Esophagus squamous epithelium (tissue), 5 donors: ENCODE data around the gene C1orf74. TPM values are rescaled to one million over a fixed set of nuclear protein-coding genes. Genes with fewer than 3 reads are reported as not detected.

ENCODE experiments used
- DNase-seq: peaks from one replicate; lab custom pipeline; 2025; lab: John Stamatoyannopoulos, UW
- H3K27ac ChIP-seq, 4 donors: fragments of 200-600 bp; sonication (generic); one replicate each; pipeline ENCODE4 v1.5.1; 2016 to 2019; ENCODE audit warnings: mild to moderate bottlenecking in 1 of 4
- H3K27me3 ChIP-seq, 4 donors: fragments of 200-600 bp; sonication (generic); 1 replicate in 3 of 4; 2 replicates in 1 of 4; pipeline versions ENCODE4 v1.5.1 to v1.6.0; 2017 to 2021; ENCODE audit warnings: antibody characterized with exemption in 1 of 4
- H3K36me3 ChIP-seq, 3 donors: fragments of 200-600 bp; sonication (generic); one replicate each; pipeline ENCODE4 v1.5.1; 2016 to 2019
- H3K4me1 ChIP-seq, 3 donors: fragments of 200-600 bp; sonication (generic); one replicate each; pipeline ENCODE4 v1.5.1; 2017 to 2019
- H3K4me3 ChIP-seq, 4 donors: fragments of 200-600 bp; sonication (generic); 1 replicate in 3 of 4; 2 replicates in 1 of 4; pipeline ENCODE4 v1.5.1; 2016 to 2019; ENCODE audit warnings: mild to moderate bottlenecking in 2 of 4, moderate library complexity in 1 of 4
- H3K9me3 ChIP-seq, 3 donors: fragments of 200-600 bp; sonication (generic); one replicate each; pipeline ENCODE4 v1.5.1; 2016 to 2019
- POLR2A ChIP-seq, 4 donors: fragments of 450-650 bp; IDR thresholded peaks; one replicate each; pipeline ENCODE4 v1.6.1; 2017; ENCODE audit warnings: antibody characterized with exemption in 4 of 4, mild to moderate bottlenecking in 4 of 4, moderate library complexity in 3 of 4
- WGBS, 2 donors: methylation state at CpG; one replicate each; pipeline ENCODE4 v1.1.5; 2018; 5-methylcytosine and 5-hydroxymethylcytosine counted together
- intact Hi-C: fragments of 100-400 bp; cut with DNase I; formaldehyde crosslinking; loops from one replicate; pipeline ENCODE4 v1.15.0; 2022
- total RNA-seq, 4 donors: library from RNA; depleted of rRNA; stranded (reverse); fragments of >200 nt; gene quantifications; one replicate each; pipeline ENCODE4 v1.1.0, GENCODE V29; 2016
- TF ChIP-seq, protein P1 (sequence below), 6 experiments: fragments of 450-650 bp in 4 of 6; fragments of 200-600 bp in 2 of 6; sonication (generic) in 2 of 6; IDR thresholded peaks; one replicate each; pipeline ENCODE4 v1.5.1; 2016 to 2019; ENCODE audit warnings: antibody characterized with exemption in 6 of 6, mild to moderate bottlenecking in 4 of 6, moderate library complexity in 4 of 6
- donor health status: DM: yes; HTN: yes; CAD: no.

The C1orf74 gene
- total RNA-seq, 4 donors from 2014 or later, result 2.9 to 6.2 (median 4.1) TPM

DNA sequence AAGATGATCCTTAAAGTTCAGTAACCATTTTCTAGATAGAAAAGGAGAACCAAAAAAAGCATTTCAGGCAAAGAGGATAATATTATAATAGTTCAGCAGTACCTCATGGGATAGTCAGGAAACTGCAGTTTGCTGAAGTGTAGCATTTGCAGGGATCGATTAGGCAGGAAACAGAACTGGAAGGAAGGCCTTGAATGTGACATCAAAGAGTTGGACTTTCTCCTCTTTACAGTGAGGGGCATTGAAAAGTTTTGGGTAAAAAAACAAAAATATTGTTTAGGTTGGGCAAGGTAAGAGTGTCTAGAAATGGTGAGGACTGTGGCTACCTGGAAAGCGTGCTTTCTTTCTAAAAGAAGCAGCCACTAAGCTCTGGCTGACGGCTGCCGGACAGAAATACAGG is 29.5 kb upstream of the C1orf74 start:
- DNase-seq, result no peak
- TF ChIP-seq POLR2A (IDR thresholded peaks at IDR 0.05), result no peak
- peaks cover 4 to 45% (median 15%) of the 10 kb centered on the region in 3 donors for H3K4me1 ChIP-seq
- no peaks in the 10 kb centered on the region for H3K27me3 ChIP-seq
- H3K36me3 ChIP-seq, result no peaks in the 10 kb centered on the region
- WGBS, 2 donors, result 79 to 88% methylated on average over 4 of the region's 4 CpGs
- no peaks in the 10 kb centered on the region for H3K9me3 ChIP-seq
- H3K4me3 ChIP-seq, result no peak overlapping the region
- intact Hi-C loops, result no loop called here
- H3K27ac ChIP-seq, result peak overlapping the region in 1 of 4 donors; percentile 94

DNA sequence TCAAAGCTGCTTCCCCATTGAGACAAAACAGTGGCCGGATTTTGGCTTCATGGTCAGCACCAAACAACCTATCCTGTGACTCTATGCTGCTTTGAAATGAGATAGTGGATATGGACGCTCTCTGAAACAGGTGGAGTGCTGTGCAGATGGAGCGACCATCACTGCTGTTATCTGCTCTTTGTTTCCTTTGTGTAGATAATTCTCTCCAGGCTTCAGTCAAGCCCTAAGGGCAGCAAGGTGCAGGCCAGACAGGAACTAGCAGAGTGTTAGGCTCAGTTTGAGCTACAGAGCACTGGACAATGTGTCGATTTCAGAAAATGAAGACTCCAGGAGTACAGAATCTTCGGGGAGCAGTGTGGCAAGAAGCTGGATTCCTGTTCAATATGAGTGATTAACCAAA is 26.4 kb upstream of the C1orf74 start:
- no peaks in the 10 kb centered on the region for H3K36me3 ChIP-seq
- intact Hi-C loops, result no loop called here
- H3K9me3 ChIP-seq, result no peaks in the 10 kb centered on the region
- 89 to 91% methylated on average over 5 of the region's 5 CpGs for WGBS, 2 donors
- peaks cover 0 to 5% (median 0%) of the 10 kb centered on the region in 4 donors for H3K27me3 ChIP-seq
- no peak for DNase-seq
- TF ChIP-seq, protein P1, sequence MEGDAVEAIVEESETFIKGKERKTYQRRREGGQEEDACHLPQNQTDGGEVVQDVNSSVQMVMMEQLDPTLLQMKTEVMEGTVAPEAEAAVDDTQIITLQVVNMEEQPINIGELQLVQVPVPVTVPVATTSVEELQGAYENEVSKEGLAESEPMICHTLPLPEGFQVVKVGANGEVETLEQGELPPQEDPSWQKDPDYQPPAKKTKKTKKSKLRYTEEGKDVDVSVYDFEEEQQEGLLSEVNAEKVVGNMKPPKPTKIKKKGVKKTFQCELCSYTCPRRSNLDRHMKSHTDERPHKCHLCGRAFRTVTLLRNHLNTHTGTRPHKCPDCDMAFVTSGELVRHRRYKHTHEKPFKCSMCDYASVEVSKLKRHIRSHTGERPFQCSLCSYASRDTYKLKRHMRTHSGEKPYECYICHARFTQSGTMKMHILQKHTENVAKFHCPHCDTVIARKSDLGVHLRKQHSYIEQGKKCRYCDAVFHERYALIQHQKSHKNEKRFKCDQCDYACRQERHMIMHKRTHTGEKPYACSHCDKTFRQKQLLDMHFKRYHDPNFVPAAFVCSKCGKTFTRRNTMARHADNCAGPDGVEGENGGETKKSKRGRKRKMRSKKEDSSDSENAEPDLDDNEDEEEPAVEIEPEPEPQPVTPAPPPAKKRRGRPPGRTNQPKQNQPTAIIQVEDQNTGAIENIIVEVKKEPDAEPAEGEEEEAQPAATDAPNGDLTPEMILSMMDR (IDR thresholded peaks at IDR 0.05), result no peak
- TF ChIP-seq POLR2A (IDR thresholded peaks at IDR 0.05), result no peak
- H3K4me3 ChIP-seq, result no peak overlapping the region
- H3K27ac ChIP-seq, result no peak overlapping the region
- peaks cover 0 to 58% (median 25%) of the 10 kb centered on the region in 3 donors for H3K4me1 ChIP-seq

DNA sequence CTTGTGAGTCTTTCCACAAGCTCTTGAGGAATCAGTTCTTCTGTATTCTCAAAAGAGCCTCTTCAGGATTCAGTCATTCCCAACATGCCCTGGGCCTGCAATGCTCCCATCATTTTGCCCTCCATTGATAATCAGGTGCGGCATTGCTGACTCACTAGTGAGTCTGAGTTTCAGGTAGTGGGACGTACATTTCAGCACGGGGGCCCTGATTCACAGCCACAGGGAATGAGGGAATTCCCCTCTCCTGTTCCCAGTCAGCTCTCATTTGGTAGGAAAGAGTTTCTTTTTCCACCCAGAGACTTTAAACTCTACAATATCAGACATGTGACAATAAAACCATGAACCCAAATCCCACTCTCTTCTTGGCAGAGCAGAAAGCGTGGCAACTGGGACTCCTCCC is 25.3 kb upstream of the C1orf74 start:
- TF ChIP-seq, protein P1 (IDR thresholded peaks at IDR 0.05), result no peak
- no peak for TF ChIP-seq POLR2A (IDR thresholded peaks at IDR 0.05)
- DNase-seq, result no peak
- H3K27me3 ChIP-seq, result peaks cover 0 to 12% (median 0%) of the 10 kb centered on the region in 4 donors
- H3K4me3 ChIP-seq, result no peak overlapping the region
- H3K36me3 ChIP-seq, result no peaks in the 10 kb centered on the region
- peak overlapping the region in 2 of 4 donors; percentile 38 to 55 for H3K27ac ChIP-seq
- WGBS, 2 donors, result 35 to 66% methylated on average over 4 of the region's 4 CpGs
- no peaks in the 10 kb centered on the region for H3K9me3 ChIP-seq
- intact Hi-C loops, result no loop called here
- peaks cover 0 to 52% (median 15%) of the 10 kb centered on the region in 3 donors for H3K4me1 ChIP-seq

DNA sequence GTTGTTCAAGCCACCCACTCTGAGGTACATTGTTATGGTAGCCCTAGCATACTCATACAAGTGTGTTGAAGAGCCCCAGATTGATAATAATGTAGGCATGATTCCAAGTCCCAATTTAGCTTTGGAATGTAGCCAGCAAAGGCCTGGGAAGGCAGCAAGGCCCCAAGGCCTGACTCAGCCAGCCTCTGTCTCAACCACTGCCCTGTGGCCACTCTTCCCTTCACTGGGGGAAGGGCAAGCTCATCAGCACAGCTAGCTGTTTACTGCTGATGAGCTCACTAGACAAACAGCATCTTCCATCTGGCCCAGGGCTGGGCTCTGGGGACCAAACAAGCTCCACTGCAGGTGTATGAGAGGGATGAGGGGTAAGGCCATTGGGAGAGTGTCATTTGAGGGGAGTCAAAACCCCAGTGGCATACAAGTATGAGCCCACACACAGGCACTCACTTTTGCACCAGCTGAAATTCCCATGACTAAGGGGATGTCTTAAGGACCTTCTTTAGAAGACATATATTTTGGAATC is 23.8 kb upstream of the C1orf74 start:
- intact Hi-C loops, result no loop called here
- TF ChIP-seq, protein P1 (IDR thresholded peaks at IDR 0.05), result no peak
- TF ChIP-seq POLR2A (IDR thresholded peaks at IDR 0.05), result no peak
- H3K9me3 ChIP-seq, result no peaks in the 10 kb centered on the region
- no peaks in the 10 kb centered on the region for H3K36me3 ChIP-seq
- no peak overlapping the region for H3K4me3 ChIP-seq
- H3K27me3 ChIP-seq, result peaks cover 0 to 12% (median 0%) of the 10 kb centered on the region in 4 donors
- H3K4me1 ChIP-seq, result peaks cover 6 to 62% (median 15%) of the 10 kb centered on the region in 3 donors
- DNase-seq, result no peak
- H3K27ac ChIP-seq, result peak overlapping the region in 3 of 4 donors; percentile 14 to 98 (median 18)

DNA sequence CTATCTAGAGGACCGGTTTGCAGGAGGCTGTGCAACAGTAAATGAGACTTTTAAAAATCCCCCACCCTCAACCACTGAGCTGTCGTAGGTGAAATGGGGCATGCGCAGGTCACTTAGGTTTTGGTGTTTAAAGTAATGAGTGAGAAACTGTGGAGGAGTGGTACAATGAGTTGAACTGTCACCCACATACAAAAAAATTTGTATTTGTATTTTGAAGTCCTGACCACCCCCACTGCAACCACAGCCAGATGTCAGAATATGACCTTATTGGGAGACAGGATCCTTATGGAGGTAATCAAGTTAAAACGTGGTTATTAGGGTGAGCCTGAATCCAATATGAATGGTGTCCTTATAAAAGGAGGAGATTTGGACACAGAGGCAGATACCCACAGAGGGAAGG is 23.1 kb upstream of the C1orf74 start:
- peaks cover 6 to 68% (median 15%) of the 10 kb centered on the region in 3 donors for H3K4me1 ChIP-seq
- TF ChIP-seq POLR2A (IDR thresholded peaks at IDR 0.05), result no peak
- TF ChIP-seq, protein P1 (IDR thresholded peaks at IDR 0.05), result no peak

More for the DNA sequence above, 23.1 kb upstream of the C1orf74 start:
- Histone ChIP-seq H3K9me3 (no peaks in the 10 kb centered on the region), H3K27me3 (peaks cover 0 to 12% (median 0%) of the 10 kb centered on the region in 4 donors), H3K36me3 (no peaks in the 10 kb centered on the region), H3K27ac (peak overlapping the region in 3 of 4 donors; percentile 14 to 98 (median 98)), H3K4me3 (no peak overlapping the region)
- WGBS, 2 donors, result 53 to 82% methylated on average over 4 of the region's 4 CpGs
- intact Hi-C loops, result no loop called here
- no peak for DNase-seq
